K562 (cell line): ENCODE results near the gene DSG2. TPM values are rescaled to one million over a fixed set of nuclear protein-coding genes. Genes with fewer than 3 reads are reported as not detected.

ENCODE experiments used
- ATAC-seq: fragments of 200-7000 bp; cut with Tn5 transposase; 3 replicates; pipeline ENCODE4 v1.9.1; 2020; ENCODE audit warnings: moderate library complexity
- BruUV-seq: library from RNA; stranded (reverse); fragments of 400-500 nt; replicated peaks from 2 replicates; lab custom pipeline; 2021; lab: Mats Ljungman, UMichigan
- CTCF ChIA-PET: fragments of 300-600 bp; formaldehyde crosslinking; extraction: SDS; loops from one replicate; lab custom pipeline; 2021; ENCODE audit warnings: low intra/inter-chr PET ratio; lab: Yijun Ruan, JAX
- POLR2A ChIA-PET: fragments of 300-600, 350-650 bp; sonication (Branson Sonifier 250); formaldehyde crosslinking; extraction: SDS; loops from one replicate; lab custom pipeline; 2021; ENCODE audit warnings: antibody characterized with exemption, inconsistent platforms; lab: Yijun Ruan, JAX
- DNase-seq, 4 experiments: peaks; one replicate each; pipeline versions ENCODE4 v3.0.0 to v3.0.0-alpha.2; 2011 to 2018; ENCODE audit warnings: low spot score in 3 of 4, mixed read lengths in 3 of 4; ENCODE audit errors: extremely low read depth in 1 of 4
- FAIRE-seq: peaks from 2 replicates; lab custom pipeline; 2011; peaks lifted over from hg19 to GRCh38; lab: Jason Lieb, UNC
- H2AFZ ChIP-seq: 2 replicates; pipeline ENCODE4 v1.6.0; 2011; ENCODE audit warnings: low read depth, low read length, control low read depth, inconsistent platforms
- H3K27ac ChIP-seq: fragments of 200-600 bp; 3 replicates; pipeline ENCODE4 v1.8.0; 2011; ENCODE audit warnings: low read depth, mild to moderate bottlenecking, control low read depth, inconsistent platforms, low read length, moderate library complexity, mixed read lengths; ENCODE audit errors: extremely low read depth
- H3K27me3 ChIP-seq, 2 experiments: fragments of 300-600 bp in 1 of 2; 2 replicates in 1 of 2; 3 replicates in 1 of 2; pipeline versions ENCODE4 v1.6.0 to v1.8.0; 2011; ENCODE audit warnings: inconsistent platforms in 2 of 2, low read length in 2 of 2, mild to moderate bottlenecking in 1 of 2, mixed read lengths in 1 of 2, moderate library complexity in 1 of 2; ENCODE audit not compliant: control insufficient read depth in 2 of 2, insufficient read depth in 2 of 2
- H3K36me3 ChIP-seq: fragments of 300-600 bp; 3 replicates; pipeline ENCODE4 v1.8.0; 2011; ENCODE audit warnings: mild to moderate bottlenecking, low read length, inconsistent platforms; ENCODE audit not compliant: control insufficient read depth, insufficient read depth
- H3K4me1 ChIP-seq, 2 experiments: fragments of 200-600 bp in 1 of 2; replicated peaks in 1 of 2; 2 replicates in 1 of 2; 3 replicates in 1 of 2; pipeline versions ENCODE4 v1.5.1 to v1.8.0; 2011; ENCODE audit warnings: inconsistent platforms in 2 of 2, low read length in 2 of 2, mild to moderate bottlenecking in 1 of 2, mixed read lengths in 1 of 2, moderate library complexity in 1 of 2; ENCODE audit not compliant: control insufficient read depth in 2 of 2, insufficient read depth in 2 of 2
- H3K4me2 ChIP-seq: 2 replicates; pipeline ENCODE4 v1.6.1; 2011; ENCODE audit warnings: low read length, control low read depth, inconsistent platforms, mixed read lengths; ENCODE audit not compliant: insufficient read depth
- H3K4me3 ChIP-seq: fragments of 200-600 bp; sonication (generic), shearing (Covaris generic); 2 replicates; pipeline ENCODE4 v1.5.1; 2016; ENCODE audit warnings: control low read depth, inconsistent platforms
- H3K79me2 ChIP-seq: fragments of 200-600 bp; 3 replicates; pipeline ENCODE4 v1.8.0; 2011; ENCODE audit warnings: low read length, inconsistent platforms; ENCODE audit not compliant: control insufficient read depth, insufficient read depth
- H3K9ac ChIP-seq, 2 experiments: 2 replicates each; pipeline versions ENCODE4 v1.6.0 to v1.6.1; 2011; ENCODE audit warnings: low read depth in 2 of 2, low read length in 2 of 2, control low read depth in 1 of 2, inconsistent platforms in 1 of 2, mild to moderate bottlenecking in 1 of 2, mixed read lengths in 1 of 2; ENCODE audit not compliant: insufficient read depth in 1 of 2
- H3K9me1 ChIP-seq: one replicate; pipeline ENCODE4 v1.6.0; 2011; ENCODE audit warnings: inconsistent platforms, mild to moderate bottlenecking, low read length, moderate library complexity; ENCODE audit not compliant: control insufficient read depth, insufficient read depth
- H3K9me3 ChIP-seq: replicated peaks from 2 replicates; pipeline ENCODE4 v1.5.1; 2011; ENCODE audit warnings: low read depth, low read length, inconsistent platforms; ENCODE audit not compliant: control insufficient read depth, insufficient read depth
- H4K20me1 ChIP-seq: replicated peaks from 2 replicates; pipeline ENCODE4 v1.6.1; 2011; ENCODE audit warnings: low read length, inconsistent platforms, mixed read lengths; ENCODE audit not compliant: control insufficient read depth, insufficient read depth
- CXXC5 ChIP-seq: fragments of 250-450 bp; sonication (Bioruptor Pico); IDR thresholded peaks from 2 replicates; pipeline ENCODE4 v1.8.0; 2022; ENCODE audit warnings: inconsistent platforms, mild to moderate bottlenecking, moderate library complexity
- FOXJ2 ChIP-seq: fragments of 200-800 bp; sonication (Bioruptor generic); IDR thresholded peaks from 2 replicates; pipeline ENCODE4 v1.6.1; 2016; ENCODE audit warnings: missing genetic modification characterization, missing compliant biosample characterization
- KLF1 ChIP-seq: fragments of 450-650 bp; IDR thresholded peaks from 2 replicates; pipeline ENCODE4 v1.6.1; 2016; ENCODE audit warnings: missing genetic modification characterization, missing compliant biosample characterization
- MYC ChIP-seq, 2 experiments: fragments of 250-450 bp in 1 of 2; sonication (Bioruptor Pico) in 1 of 2; IDR thresholded peaks; 2 replicates each; pipeline versions ENCODE4 v1.5.1 to v1.6.1; 2012 to 2021; ENCODE audit warnings: low read depth in 2 of 2, borderline replicate concordance in 1 of 2, improper control_type of control experiment in 1 of 2, low read length in 1 of 2, mild to moderate bottlenecking in 1 of 2, moderate library complexity in 1 of 2
- NCOR1 ChIP-seq: fragments of 450-650 bp; IDR thresholded peaks from 2 replicates; pipeline ENCODE4 v1.6.1; 2016; ENCODE audit warnings: mild to moderate bottlenecking, moderate library complexity
- NR3C1 ChIP-seq: sonication (generic); formaldehyde crosslinking; IDR thresholded peaks from 2 replicates; pipeline ENCODE4 v1.8.1; 2022; ENCODE audit warnings: missing genetic modification reagents
- SMARCB1 ChIP-seq: IDR thresholded peaks from 2 replicates; pipeline ENCODE4 v1.6.1; 2011; ENCODE audit warnings: improper control_type of control experiment, low read depth; ENCODE audit not compliant: insufficient read length
- SRF ChIP-seq, 2 experiments: fragments of 250-450, 450-650 bp in 1 of 2; sonication (Bioruptor Pico) in 1 of 2; sonication (generic) in 1 of 2; formaldehyde crosslinking; IDR thresholded peaks; 2 replicates each; pipeline versions ENCODE4 v1.5.0 to v1.5.1; 2020 to 2022; ENCODE audit warnings: mild to moderate bottlenecking in 1 of 2, missing genetic modification reagents in 1 of 2
- TBP ChIP-seq: optimal IDR thresholded peaks from 2 replicates; pipeline ENCODE3; 2011; ENCODE audit warnings: low read depth, low read length, improper control_type of control experiment
- TCF15 ChIP-seq: fragments of 250-450 bp; sonication (Bioruptor Pico); IDR thresholded peaks from 2 replicates; pipeline ENCODE4 v1.8.0; 2022; ENCODE audit warnings: moderate library complexity, mild to moderate bottlenecking, inconsistent platforms
- ZNF76 ChIP-seq: fragments of 250-450 bp; sonication (Bioruptor Pico); IDR thresholded peaks from 2 replicates; pipeline ENCODE4 v1.4.0; 2020; ENCODE audit warnings: mild to moderate bottlenecking, moderate library complexity, borderline replicate concordance
- ZNF830 ChIP-seq: fragments of 250-450 bp; sonication (Bioruptor Pico); IDR thresholded peaks from 2 replicates; pipeline ENCODE4 v1.5.0; 2021; ENCODE audit warnings: mild to moderate bottlenecking
- WGBS: fragments of 100-300 bp; shearing (Covaris generic); methylation state at CpG from one replicate; pipeline ENCODE4 v1.1.6; 2016; ENCODE audit warnings: low coverage, mixed read lengths; ENCODE audit not compliant: insufficient coverage; ENCODE audit errors: missing lambda C conversion rate; 5-methylcytosine and 5-hydroxymethylcytosine counted together
- in situ Hi-C: fragments of 300-500 bp; cut with MboI; formaldehyde crosslinking; loops from 4 replicates; pipeline ENCODE4 v1.15.0; 2018; ENCODE audit warnings: inconsistent platforms, mixed read lengths
- intact Hi-C: fragments of 100-400 bp; cut with micrococcal nuclease; formaldehyde crosslinking; loops from 2 replicates; pipeline ENCODE4 v1.14.2; 2022
- polyA plus RNA-seq, 8 experiments: library from polyadenylated mRNA; depleted of rRNA in 4 of 8; stranded (reverse) in 5 of 8; unstranded in 3 of 8; fragments of >200 nt; fragmentation: Nextera tagmentation in 2 of 8; fragmentation: Illumina TruSeq in 1 of 8; extraction: Ambion mirVana in 2 of 8; extraction: Trizol in 1 of 8; gene quantifications; 2 replicates each; pipeline versions ENCODE4 v1.2.1 to v1.2.3, GENCODE V29; 2011 to 2014; ENCODE audit warnings: inconsistent platforms in 1 of 8, missing spikeins in 1 of 8
- total RNA-seq, 7 experiments: library from RNA; depleted of rRNA in 6 of 7; stranded (reverse); fragments of >200 nt in 6 of 7; fragmentation: Illumina TruSeq in 2 of 7; extraction: Trizol in 2 of 7; gene quantifications; 2 replicates each; pipeline versions ENCODE4 v1.2.1 to v1.2.3, GENCODE V29; 2011 to 2021; ENCODE audit warnings: low replicate concordance in 1 of 7

The DSG2 gene
- total and polyA plus RNA-seq, 9 of the 15 experiments (the other 6 are each of a cell fraction or from before 2014, with no cell fraction given), result 16.9 to 68.6 (median 41.3) TPM

GRCh38 chr18:31572368-31572767 lies 74.4 kb downstream of the DSG2 start:
- CTCF ChIA-PET, result no interaction called here
- Histone ChIP-seq H3K9me1 (no peaks in the 10 kb centered on the region), H2AFZ (no peak overlapping the region), H3K4me3 (no peak overlapping the region), H3K79me2 (no peaks in the 10 kb centered on the region), H3K4me2 (no peak overlapping the region), H3K9ac (no peak overlapping the region), H3K27me3 (peaks cover 8 to 9% of the 10 kb centered on the region in 2 experiments; a peak in 4 of 5 replicates), H3K9me3 (no peaks in the 10 kb centered on the region), H3K27ac (no peak overlapping the region), H3K4me1 (no peaks in the 10 kb centered on the region), H4K20me1 (no peaks in the 10 kb centered on the region), H3K36me3 (no peaks in the 10 kb centered on the region)
- POLR2A ChIA-PET, result no interaction called here
- BruUV-seq, result no TSS peak
- DNase-seq, result no peak
- in situ Hi-C loops (no loop called here), intact Hi-C loops (no loop called here)
- no peak for TF ChIP-seq NR3C1 (CRISPR knock-in tag)
- FAIRE-seq, result no peak
- ATAC-seq, result peak; percentile 29
- WGBS, result under 1% methylated on average over 9 of the region's 9 CpGs

GRCh38 chr18:31573051-31573450 lies 75.1 kb downstream of the DSG2 start:
- no peak for DNase-seq
- H2AFZ ChIP-seq, result no peak overlapping the region
- no peaks in the 10 kb centered on the region for H3K4me1 ChIP-seq
- WGBS, result 3% methylated on average over 3 of the region's 3 CpGs
- no TSS peak for BruUV-seq
- H4K20me1 ChIP-seq, result no peaks in the 10 kb centered on the region
- H3K9me3 ChIP-seq, result no peaks in the 10 kb centered on the region
- TF ChIP-seq TCF15 (CRISPR knock-in tag) (no peak), NCOR1 (no peak), KLF1 (tag) (no peak), CXXC5 (CRISPR knock-in tag) (no peak), SMARCB1 (no peak), TBP (no peak), ZNF830 (no peak), ZNF76 (CRISPR knock-in tag) (no peak), FOXJ2 (no peak), SRF (CRISPR knock-in tag; IDR thresholded peaks at IDR 0.05) (no peak), MYC (IDR thresholded peaks at IDR 0.05; ENCODE audit: low read depth, low read length) (no peak), MYC (CRISPR knock-in tag; IDR thresholded peaks at IDR 0.05; ENCODE audit: borderline replicate concordance, low read depth) (no peak)
- ChIA-PET POLR2A (interaction anchor here (0.8 to 1.0 kb wide), 2 partner anchors 11 to 14 kb away, joined by 3 read pairs; no protein-coding TSS in a partner anchor), CTCF (no interaction called here)
- no peaks in the 10 kb centered on the region for H3K79me2 ChIP-seq
- no peak for FAIRE-seq
- H3K4me3 ChIP-seq, result no peak overlapping the region
- no peak overlapping the region for H3K9ac ChIP-seq
- in situ Hi-C loops (no loop called here), intact Hi-C loops (no loop called here)
- H3K27ac ChIP-seq, result no peak overlapping the region
- H3K27me3 ChIP-seq, result peaks cover 8 to 9% of the 10 kb centered on the region in 2 experiments; a peak in 4 of 5 replicates
- H3K9me1 ChIP-seq, result no peaks in the 10 kb centered on the region
- H3K4me2 ChIP-seq, result no peak overlapping the region
- no peak for ATAC-seq
- no peaks in the 10 kb centered on the region for H3K36me3 ChIP-seq
